Measurements from ENCODE around the gene DPYD. TPM values are rescaled to one million over a fixed set of nuclear protein-coding genes. Genes with fewer than 3 reads are reported as not detected.

DPYD gene
- total and polyA plus RNA-seq, 4 donors, result 17.7 to 99.3 (median 74.4) TPM

DNA sequence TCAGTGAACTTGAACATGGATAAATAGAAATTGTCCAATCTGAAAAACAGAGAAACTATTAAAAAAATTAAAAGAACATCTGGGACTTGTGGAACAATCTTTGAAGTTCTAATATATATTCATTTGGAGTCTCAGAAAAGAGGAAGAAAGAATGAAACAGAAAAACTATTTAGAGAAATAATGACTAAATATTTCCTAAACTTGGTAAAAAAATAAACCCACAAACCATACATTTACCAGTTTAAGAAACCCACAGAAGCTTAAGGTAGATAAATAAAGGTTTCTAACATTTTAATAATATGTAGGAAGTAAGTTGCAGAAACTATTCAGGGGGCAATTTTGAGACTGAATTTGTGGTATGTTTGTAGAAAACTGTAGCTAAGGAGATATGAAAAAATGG is 761.5 kb downstream of the DPYD start:
- Histone ChIP-seq H3K27ac (ENCODE audit: low read depth in 1 of 2, low read length in 1 of 2) (no peak overlapping the region), H3K4me1 (ENCODE audit: control insufficient read depth in 5 of 5, insufficient read depth in 5 of 5, low read length in 5 of 5) (peaks cover 0 to 8% (median 2%) of the 10 kb centered on the region in 5 donors), H3K4me3 (no peak overlapping the region), H3K9ac (ENCODE audit: insufficient read depth in 1 of 2, low read length in 2 of 2) (no peak overlapping the region), H3K36me3 (ENCODE audit: control insufficient read depth in 4 of 4, insufficient read depth in 4 of 4, low read length in 4 of 4) (no peaks in the 10 kb centered on the region), H3K9me3 (ENCODE audit: control insufficient read depth in 4 of 4, insufficient read depth in 3 of 4, low read length in 3 of 4) (no peaks in the 10 kb centered on the region), H3K27me3 (ENCODE audit: control insufficient read depth in 3 of 3, insufficient read depth in 3 of 3, low read length in 2 of 3) (no peaks in the 10 kb centered on the region)
- ATAC-seq (ENCODE audit: insufficient read depth, low FRiP score), result no peak
- no peak for DNase-seq
- TF ChIP-seq CTCF (IDR thresholded peaks at IDR 0.05; ENCODE audit: control extremely low read depth, extremely low read depth), result no peak

- Histone ChIP-seq H3K27me3 (ENCODE audit: control insufficient read depth in 3 of 3, insufficient read depth in 3 of 3, low read length in 2 of 3) (no peaks in the 10 kb centered on the region), H3K36me3 (ENCODE audit: control insufficient read depth in 4 of 4, insufficient read depth in 4 of 4, low read length in 4 of 4) (no peaks in the 10 kb centered on the region), H3K27ac (ENCODE audit: low read depth in 1 of 2, low read length in 1 of 2) (no peak overlapping the region), H3K9ac (ENCODE audit: insufficient read depth in 1 of 2, low read length in 2 of 2) (no peak overlapping the region), H3K4me1 (ENCODE audit: control insufficient read depth in 5 of 5, insufficient read depth in 5 of 5, low read length in 5 of 5) (peaks cover 0 to 8% (median 2%) of the 10 kb centered on the region in 5 donors), H3K4me3 (no peak overlapping the region), H3K9me3 (ENCODE audit: control insufficient read depth in 4 of 4, insufficient read depth in 3 of 4, low read length in 3 of 4) (no peaks in the 10 kb centered on the region)
- DNase-seq, result peak in 2 of 3 donors; percentile 13 to 25
- TF ChIP-seq CTCF (IDR thresholded peaks at IDR 0.05; ENCODE audit: control extremely low read depth, extremely low read depth), result no peak
- WGBS, 2 donors, result 63 to 68% methylated on average over 1 of the region's 1 CpG
- no peak for ATAC-seq (ENCODE audit: insufficient read depth, low FRiP score)
Observed at GRCh38 chr1:97158691-97159096, 762.1 kb downstream of the DPYD start.

DNA sequence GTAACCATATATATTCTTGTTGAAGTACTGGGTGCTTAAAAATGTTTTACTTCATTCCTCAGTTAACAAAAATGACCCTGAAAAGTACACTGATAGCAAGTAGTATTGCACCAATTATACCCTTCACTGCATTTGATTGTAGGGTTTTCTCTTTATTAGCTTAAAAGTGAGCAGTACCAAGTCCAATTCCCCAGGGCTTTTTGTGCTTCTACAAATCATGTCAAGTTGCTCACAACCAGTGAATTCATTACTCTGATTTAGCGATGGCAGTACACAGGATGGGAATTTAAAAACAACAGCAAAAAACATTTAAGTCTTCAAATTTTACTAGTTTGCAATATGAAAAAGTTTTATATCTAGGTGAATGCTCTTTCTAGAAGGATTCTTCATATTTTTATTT is 762.8 kb downstream of the DPYD start:
- DNase-seq (no peak), ATAC-seq (ENCODE audit: insufficient read depth, low FRiP score) (no peak)
- Histone ChIP-seq H3K9ac (ENCODE audit: insufficient read depth in 1 of 2, low read length in 2 of 2) (no peak overlapping the region), H3K27me3 (ENCODE audit: control insufficient read depth in 3 of 3, insufficient read depth in 3 of 3, low read length in 2 of 3) (no peaks in the 10 kb centered on the region), H3K36me3 (ENCODE audit: control insufficient read depth in 4 of 4, insufficient read depth in 4 of 4, low read length in 4 of 4) (no peaks in the 10 kb centered on the region), H3K27ac (ENCODE audit: low read depth in 1 of 2, low read length in 1 of 2) (no peak overlapping the region), H3K4me3 (no peak overlapping the region), H3K9me3 (ENCODE audit: control insufficient read depth in 4 of 4, insufficient read depth in 3 of 4, low read length in 3 of 4) (no peaks in the 10 kb centered on the region), H3K4me1 (ENCODE audit: control insufficient read depth in 5 of 5, insufficient read depth in 5 of 5, low read length in 5 of 5) (peaks cover 0 to 8% (median 2%) of the 10 kb centered on the region in 5 donors)
- 44 to 94% methylated on average over 1 of the region's 1 CpG for WGBS, 2 donors
- no peak for TF ChIP-seq CTCF (IDR thresholded peaks at IDR 0.05; ENCODE audit: control extremely low read depth, extremely low read depth)

DNA sequence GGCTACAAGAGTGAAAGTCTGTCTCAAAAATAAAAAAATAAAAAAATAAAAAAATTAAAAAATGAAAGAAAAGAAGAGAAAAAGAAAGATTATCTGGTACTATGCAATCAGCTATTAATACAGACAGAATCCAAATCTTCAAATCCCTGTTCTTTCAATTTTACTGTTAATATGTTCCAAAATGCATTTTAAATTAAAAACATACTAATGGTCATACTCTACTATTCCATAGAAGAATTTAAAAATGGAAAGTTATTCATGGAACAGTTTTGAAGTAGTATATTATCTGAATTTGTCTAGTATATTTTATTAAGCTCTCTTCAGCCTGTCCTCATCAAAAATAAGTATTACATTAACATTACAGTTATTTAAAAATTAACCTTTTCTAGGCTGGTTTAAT is 769.2 kb downstream of the DPYD start:
- Histone ChIP-seq H3K27ac (ENCODE audit: low read depth in 1 of 2, low read length in 1 of 2) (no peak overlapping the region), H3K9ac (ENCODE audit: insufficient read depth in 1 of 2, low read length in 2 of 2) (no peak overlapping the region), H3K4me3 (no peak overlapping the region), H3K9me3 (ENCODE audit: control insufficient read depth in 4 of 4, insufficient read depth in 3 of 4, low read length in 3 of 4) (no peaks in the 10 kb centered on the region), H3K36me3 (ENCODE audit: control insufficient read depth in 4 of 4, insufficient read depth in 4 of 4, low read length in 4 of 4) (no peaks in the 10 kb centered on the region), H3K4me1 (ENCODE audit: control insufficient read depth in 5 of 5, insufficient read depth in 5 of 5, low read length in 5 of 5) (no peaks in the 10 kb centered on the region), H3K27me3 (ENCODE audit: control insufficient read depth in 3 of 3, insufficient read depth in 3 of 3, low read length in 2 of 3) (no peaks in the 10 kb centered on the region)
- no peak for TF ChIP-seq CTCF (IDR thresholded peaks at IDR 0.05; ENCODE audit: control extremely low read depth, extremely low read depth)
- DNase-seq (no peak), ATAC-seq (ENCODE audit: insufficient read depth, low FRiP score) (no peak)

Measured in lung (tissue), 12 donors.